HCT116 (cell line): Measurements from ENCODE around the gene PSAP. TPM values are rescaled to one million over a fixed set of nuclear protein-coding genes. Genes with fewer than 3 reads are reported as not detected.

Source experiments
- ATAC-seq: fragments of 200-7000 bp; cut with Tn5 transposase; 2 replicates; pipeline ENCODE4 v1.9.1; 2020; ENCODE audit warnings: mild to moderate bottlenecking, moderate library complexity
- BruUV-seq: library from RNA; stranded (reverse); fragments of 400-500 nt; replicated peaks from 2 replicates; lab custom pipeline; 2021; lab: Mats Ljungman, UMichigan
- CTCF ChIA-PET: fragments of 300-600 bp; sonication (Branson Sonifier 250); formaldehyde crosslinking; loops from one replicate; lab custom pipeline; 2021; ENCODE audit warnings: antibody characterized with exemption; lab: Charles Lee
- POLR2A ChIA-PET: fragments of 300-600, 350-600 bp; sonication (Branson Sonifier 250); formaldehyde crosslinking; loops from one replicate; lab custom pipeline; 2021; ENCODE audit warnings: antibody characterized with exemption; lab: Charles Lee
- RAD21 ChIA-PET, 2 experiments: fragments of 300-600 bp; sonication (Branson Sonifier 250); formaldehyde crosslinking; loops; one replicate each; lab custom pipeline; 2023; ENCODE audit warnings: low total read pairs in 2 of 2; ENCODE audit not compliant: uncharacterized antibody in 2 of 2, unreplicated experiment in 2 of 2, low non-redundant PET in 1 of 2; lab: Charles Lee
- DNase-seq: peaks from one replicate; pipeline ENCODE4 v3.0.0-alpha.2; 2010; ENCODE audit warnings: low read depth, low spot score
- H2AFZ ChIP-seq: fragments of 200-600 bp; shearing (Covaris generic), sonication (generic); 2 replicates; pipeline ENCODE4 v1.6.1; 2017; ENCODE audit warnings: low read depth, mixed run types, mixed read lengths, antibody characterized with exemption, low read length; ENCODE audit not compliant: poor library complexity, severe bottlenecking
- H3K27ac ChIP-seq: 2 replicates; pipeline ENCODE4 v1.5.1; 2012; ENCODE audit warnings: low read depth, low read length
- H3K27me3 ChIP-seq: fragments of 200-600 bp; sonication (generic); 2 replicates; pipeline ENCODE4 v1.6.1; 2016; ENCODE audit warnings: mixed run types, low read length, mixed read lengths; ENCODE audit not compliant: insufficient read depth
- H3K36me3 ChIP-seq, 2 experiments: fragments of 200-500 bp in 1 of 2; fragments of 200-600 bp in 1 of 2; sonication (Bioruptor generic) in 1 of 2; sonication (generic) in 1 of 2; 2 replicates each; pipeline versions ENCODE4 v1.5.1 to v1.6.1; 2014 to 2016; ENCODE audit warnings: low read length in 2 of 2, inconsistent platforms in 1 of 2, mixed read lengths in 1 of 2, mixed run types in 1 of 2; ENCODE audit not compliant: insufficient read depth in 2 of 2, control insufficient read depth in 1 of 2
- H3K4me1 ChIP-seq, 2 experiments: fragments of 200-600 bp in 1 of 2; sonication (generic) in 1 of 2; 2 replicates each; pipeline versions ENCODE4 v1.5.1 to v1.6.1; 2012 to 2017; ENCODE audit warnings: low read length in 2 of 2, inconsistent platforms in 1 of 2, mild to moderate bottlenecking in 1 of 2, mixed read lengths in 1 of 2, mixed run types in 1 of 2, moderate library complexity in 1 of 2; ENCODE audit not compliant: insufficient read depth in 2 of 2, control insufficient read depth in 1 of 2
- H3K4me2 ChIP-seq: fragments of 200-600 bp; sonication (generic); 2 replicates; pipeline ENCODE4 v1.6.1; 2017; ENCODE audit warnings: mixed run types, low read length, mixed read lengths
- H3K4me3 ChIP-seq, 2 experiments: fragments of 200-600 bp in 1 of 2; sonication (generic) in 1 of 2; replicated peaks in 1 of 2; 2 replicates each; pipeline ENCODE4 v1.5.1; 2011 to 2016; ENCODE audit warnings: low read length in 2 of 2, control low read depth in 1 of 2, low read depth in 1 of 2, mild to moderate bottlenecking in 1 of 2, mixed read lengths in 1 of 2, mixed run types in 1 of 2
- H3K79me2 ChIP-seq: fragments of 200-600 bp; sonication (generic); 2 replicates; pipeline ENCODE4 v1.6.1; 2017; ENCODE audit warnings: mild to moderate bottlenecking, mixed run types, low read length, moderate library complexity, mixed read lengths; ENCODE audit not compliant: insufficient read depth
- H3K9ac ChIP-seq: fragments of 200-600 bp; sonication (generic); 2 replicates; pipeline ENCODE4 v1.6.1; 2016; ENCODE audit warnings: low read length, mixed read lengths
- H3K9me2 ChIP-seq: fragments of 200-600 bp; sonication (generic), shearing (Covaris generic); 2 replicates; pipeline ENCODE4 v1.6.1; 2017; ENCODE audit warnings: mixed run types, mild to moderate bottlenecking, moderate library complexity; ENCODE audit not compliant: insufficient read depth
- H3K9me3 ChIP-seq, 2 experiments: fragments of 200-500 bp in 1 of 2; fragments of 200-600 bp in 1 of 2; sonication (Bioruptor generic) in 1 of 2; sonication (generic) in 1 of 2; 2 replicates each; pipeline ENCODE4 v1.6.1; 2014 to 2017; ENCODE audit warnings: low read length in 2 of 2, mixed read lengths in 2 of 2, inconsistent platforms in 1 of 2, low read depth in 1 of 2, mild to moderate bottlenecking in 1 of 2, mixed run types in 1 of 2, moderate library complexity in 1 of 2; ENCODE audit not compliant: control insufficient read depth in 1 of 2, insufficient read depth in 1 of 2
- H4K20me1 ChIP-seq: fragments of 200-600 bp; sonication (generic), shearing (Covaris generic); 2 replicates; pipeline ENCODE4 v1.6.1; 2017; ENCODE audit warnings: mixed run types, mild to moderate bottlenecking, moderate library complexity; ENCODE audit not compliant: insufficient read depth
- ATF3 ChIP-seq: IDR thresholded peaks from 2 replicates; pipeline ENCODE4 v1.6.1; 2012
- CEBPB ChIP-seq: IDR thresholded peaks from 2 replicates; pipeline ENCODE4 v1.6.1; 2012; ENCODE audit warnings: low read depth
- ELF1 ChIP-seq: IDR thresholded peaks from 2 replicates; pipeline ENCODE4 v1.6.1; 2012; ENCODE audit warnings: low read depth, borderline replicate concordance
- EZH2 ChIP-seq: fragments of 200-600 bp; sonication (generic); IDR thresholded peaks from 2 replicates; pipeline ENCODE4 v1.6.1; 2017; ENCODE audit warnings: antibody characterized with exemption, mixed run types
- JUND ChIP-seq: IDR thresholded peaks from 2 replicates; pipeline ENCODE4 v1.6.1; 2012
- MAX ChIP-seq: IDR thresholded peaks from 2 replicates; pipeline ENCODE4 v1.6.1; 2012
- POLR2AphosphoS5 ChIP-seq: IDR thresholded peaks from 2 replicates; pipeline ENCODE4 v1.6.1; 2011; ENCODE audit warnings: mild to moderate bottlenecking, low read depth, low read length, moderate library complexity
- RAD21 ChIP-seq: IDR thresholded peaks from 2 replicates; pipeline ENCODE4 v1.6.1; 2012; ENCODE audit warnings: low read depth, mild to moderate bottlenecking
- SIN3A ChIP-seq: IDR thresholded peaks from 2 replicates; pipeline ENCODE4 v1.6.1; 2012; ENCODE audit warnings: low read depth
- SP1 ChIP-seq: IDR thresholded peaks from 2 replicates; pipeline ENCODE4 v1.6.1; 2012; ENCODE audit warnings: low read depth
- SRF ChIP-seq: IDR thresholded peaks from 2 replicates; pipeline ENCODE4 v1.6.1; 2012; ENCODE audit warnings: low read depth
- TCF7L2 ChIP-seq: IDR thresholded peaks from 2 replicates; pipeline ENCODE4 v1.7.0; 2011; ENCODE audit warnings: borderline replicate concordance, inconsistent platforms; ENCODE audit not compliant: insufficient read depth, insufficient read length; ENCODE audit errors: extremely low read depth
- ZFX ChIP-seq: fragments of 450-650 bp; IDR thresholded peaks from 2 replicates; pipeline ENCODE4 v1.6.1; 2017
- ZNF274 ChIP-seq: fragments of 200-500 bp; sonication (Bioruptor generic); IDR thresholded peaks from 2 replicates; pipeline ENCODE4 v1.6.1; 2014; ENCODE audit warnings: mild to moderate bottlenecking, low read depth, low read length, inconsistent platforms
- intact Hi-C: fragments of 100-400 bp; cut with micrococcal nuclease; formaldehyde crosslinking; loops from 2 replicates; pipeline ENCODE4 v1.10.0; 2022
- total RNA-seq: library from RNA; stranded (reverse); gene quantifications from one replicate; pipeline ENCODE4 v1.2.1, GENCODE V29; 2021; ENCODE audit not compliant: unreplicated experiment
- TF ChIP-seq, protein P1 (sequence below): IDR thresholded peaks from 2 replicates; pipeline ENCODE4 v1.6.1; 2011; ENCODE audit warnings: mild to moderate bottlenecking, low read length, moderate library complexity; ENCODE audit not compliant: insufficient replicate concordance; ENCODE audit errors: extremely low read depth

Gene PSAP
- total RNA-seq, 1 experiment from 2014 or later, result 444 TPM

- ChIA-PET RAD21 (interaction anchor here (1.6 to 1.9 kb wide), 2 partner anchors 64 to 75 kb away, joined by 6 read pairs; no protein-coding TSS in a partner anchor), CTCF (interaction anchor here (0.9 to 3.8 kb wide), 3 partner anchors 57 to 75 kb away, joined by 3 to 14 read pairs (median 4); no protein-coding TSS in a partner anchor), POLR2A (no interaction called here)
- no peak overlapping the region for H2AFZ ChIP-seq
- peak overlapping the region; percentile 63 for H3K27ac ChIP-seq
- H3K9me2 ChIP-seq, result no peaks in the 10 kb centered on the region
- peaks cover 58 to 83% of the 10 kb centered on the region in 2 experiments for H3K4me1 ChIP-seq
- H3K9ac ChIP-seq, result peak overlapping the region; percentile 74
- peak overlapping the region; percentile 99 for H3K4me2 ChIP-seq
- TF ChIP-seq JUND (no peak), POLR2AphosphoS5 (peak; percentile 40; the same call in 1 of the 2 replicates), TCF7L2 (peak; percentile 61), SRF (no peak)
- H3K36me3 ChIP-seq, result no peaks in the 10 kb centered on the region
- peak; percentile 79 for DNase-seq
- peak; percentile 58 for ATAC-seq
- peak overlapping the region; percentile 61 to 79 for H3K4me3 ChIP-seq
- no peaks in the 10 kb centered on the region for H3K9me3 ChIP-seq
- no TSS peak for BruUV-seq
- H3K79me2 ChIP-seq, result no peaks in the 10 kb centered on the region
- H4K20me1 ChIP-seq, result no peaks in the 10 kb centered on the region
- intact Hi-C loops, result loop anchor here (5.0 kb wide), 1 partner anchor 75 kb away; no protein-coding TSS in a partner anchor
- no peaks in the 10 kb centered on the region for H3K27me3 ChIP-seq
Observed at GRCh38 chr10:71771821-71772617, 79.0 kb downstream of the PSAP start.

DNA sequence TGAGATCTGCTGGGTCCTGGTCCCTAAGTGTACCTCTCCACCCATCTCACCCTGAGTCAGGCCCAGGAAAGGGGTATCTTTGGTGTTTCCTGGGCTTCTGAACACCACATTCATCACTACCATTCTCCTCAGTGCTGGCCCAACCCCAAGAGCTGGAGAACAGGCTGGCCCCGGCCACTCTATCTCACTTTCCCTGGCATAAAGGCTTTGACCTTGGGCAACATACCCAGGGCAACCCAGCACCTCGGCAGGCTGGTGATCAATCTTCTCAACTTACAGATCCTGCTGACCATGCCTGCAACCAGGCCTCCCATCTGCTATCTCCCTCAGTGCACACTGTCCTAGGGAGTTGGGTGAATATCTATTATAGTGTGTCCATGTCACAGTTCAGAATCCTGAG is 79.8 kb downstream of the PSAP start:
- peak overlapping the region; percentile 99 for H3K4me2 ChIP-seq
- no peak for TF ChIP-seq RAD21
- TF ChIP-seq ZFX, result no peak
- TF ChIP-seq ELF1, result no peak
- no peak for TF ChIP-seq CEBPB
- TF ChIP-seq JUND, result no peak
- TF ChIP-seq MAX, result no peak
- TF ChIP-seq ATF3, result no peak
- no peak for TF ChIP-seq SP1
- TF ChIP-seq ZNF274, result no peak
- TF ChIP-seq SIN3A, result no peak
- TF ChIP-seq EZH2, result no peak
- TF ChIP-seq, protein P1, sequence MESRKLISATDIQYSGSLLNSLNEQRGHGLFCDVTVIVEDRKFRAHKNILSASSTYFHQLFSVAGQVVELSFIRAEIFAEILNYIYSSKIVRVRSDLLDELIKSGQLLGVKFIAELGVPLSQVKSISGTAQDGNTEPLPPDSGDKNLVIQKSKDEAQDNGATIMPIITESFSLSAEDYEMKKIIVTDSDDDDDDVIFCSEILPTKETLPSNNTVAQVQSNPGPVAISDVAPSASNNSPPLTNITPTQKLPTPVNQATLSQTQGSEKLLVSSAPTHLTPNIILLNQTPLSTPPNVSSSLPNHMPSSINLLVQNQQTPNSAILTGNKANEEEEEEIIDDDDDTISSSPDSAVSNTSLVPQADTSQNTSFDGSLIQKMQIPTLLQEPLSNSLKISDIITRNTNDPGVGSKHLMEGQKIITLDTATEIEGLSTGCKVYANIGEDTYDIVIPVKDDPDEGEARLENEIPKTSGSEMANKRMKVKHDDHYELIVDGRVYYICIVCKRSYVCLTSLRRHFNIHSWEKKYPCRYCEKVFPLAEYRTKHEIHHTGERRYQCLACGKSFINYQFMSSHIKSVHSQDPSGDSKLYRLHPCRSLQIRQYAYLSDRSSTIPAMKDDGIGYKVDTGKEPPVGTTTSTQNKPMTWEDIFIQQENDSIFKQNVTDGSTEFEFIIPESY, result no peak
- no peak for TF ChIP-seq POLR2AphosphoS5

More for the DNA sequence above, 79.8 kb downstream of the PSAP start:
- intact Hi-C loops, result loop anchor here (5.0 kb wide), 1 partner anchor 74 kb away; no protein-coding TSS in a partner anchor
- RAD21 ChIA-PET, result no interaction called here
- Histone ChIP-seq H3K9me2 (no peaks in the 10 kb centered on the region), H3K79me2 (no peaks in the 10 kb centered on the region), H2AFZ (no peak overlapping the region), H3K27ac (no peak overlapping the region), H3K9me3 (no peaks in the 10 kb centered on the region), H3K4me1 (peaks cover 66 to 85% of the 10 kb centered on the region in 2 experiments), H3K4me3 (no peak overlapping the region), H4K20me1 (no peaks in the 10 kb centered on the region), H3K9ac (0 out of 2 replicates have a peak overlapping the region, but pooled peaks have one; percentile 74), H3K36me3 (no peaks in the 10 kb centered on the region), H3K27me3 (no peaks in the 10 kb centered on the region)
- no peak for DNase-seq
- CTCF ChIA-PET, result no interaction called here
- POLR2A ChIA-PET, result no interaction called here
- no peak for ATAC-seq
- BruUV-seq, result no TSS peak
